KMS-11 (cell line): ENCODE measurements around the gene TSPAN5.

Source experiments
- H2AFZ ChIP-seq: fragments of 200-600 bp; sonication (generic); 2 replicates; pipeline ENCODE4 v1.6.1; 2016; ENCODE audit warnings: antibody characterized with exemption, mixed run types, low read depth
- H3K27ac ChIP-seq: fragments of 200-600 bp; sonication (generic); 2 replicates; pipeline ENCODE4 v1.6.1; 2016; ENCODE audit warnings: mild to moderate bottlenecking, mixed run types
- H3K27me3 ChIP-seq: fragments of 200-600 bp; sonication (generic); 2 replicates; pipeline ENCODE4 v1.6.1; 2017; ENCODE audit warnings: mild to moderate bottlenecking, low read depth, mixed run types, moderate library complexity; ENCODE audit not compliant: insufficient read depth
- H3K36me3 ChIP-seq: fragments of 200-600 bp; sonication (generic); 2 replicates; pipeline ENCODE4 v1.6.1; 2017; ENCODE audit warnings: mild to moderate bottlenecking, mixed run types; ENCODE audit not compliant: insufficient read depth
- H3K4me1 ChIP-seq: fragments of 200-600 bp; sonication (generic); 2 replicates; pipeline ENCODE4 v1.6.1; 2016; ENCODE audit warnings: mild to moderate bottlenecking, low read depth, mixed run types; ENCODE audit not compliant: poor library complexity, severe bottlenecking
- H3K4me2 ChIP-seq: fragments of 200-600 bp; sonication (generic); 2 replicates; pipeline ENCODE4 v1.7.0; 2016; ENCODE audit warnings: mild to moderate bottlenecking, mixed run types
- H3K4me3 ChIP-seq: fragments of 200-600 bp; sonication (generic); IDR thresholded peaks from 2 replicates; pipeline ENCODE4 v1.6.1; 2017; ENCODE audit warnings: low read depth, low read length, mixed read lengths; ENCODE audit not compliant: insufficient read depth
- H3K79me2 ChIP-seq: fragments of 200-600 bp; sonication (generic); 2 replicates; pipeline ENCODE4 v1.6.1; 2016; ENCODE audit warnings: low read depth, mixed run types; ENCODE audit not compliant: insufficient read depth
- H3K9ac ChIP-seq: fragments of 200-600 bp; sonication (generic); 2 replicates; pipeline ENCODE4 v1.6.1; 2016; ENCODE audit warnings: mild to moderate bottlenecking, mixed run types
- H4K20me1 ChIP-seq: fragments of 200-600 bp; sonication (generic); 2 replicates; pipeline ENCODE4 v1.6.1; 2016; ENCODE audit warnings: mild to moderate bottlenecking, mixed run types; ENCODE audit not compliant: insufficient read depth
- CTCF ChIP-seq: fragments of 200-600 bp; sonication (generic); conservative IDR thresholded peaks from 2 replicates; pipeline ENCODE4 v1.6.1; 2017; ENCODE audit warnings: low read depth, mild to moderate bottlenecking, antibody characterized with exemption, low read length, moderate library complexity, mixed read lengths

Gene TSPAN5

DNA sequence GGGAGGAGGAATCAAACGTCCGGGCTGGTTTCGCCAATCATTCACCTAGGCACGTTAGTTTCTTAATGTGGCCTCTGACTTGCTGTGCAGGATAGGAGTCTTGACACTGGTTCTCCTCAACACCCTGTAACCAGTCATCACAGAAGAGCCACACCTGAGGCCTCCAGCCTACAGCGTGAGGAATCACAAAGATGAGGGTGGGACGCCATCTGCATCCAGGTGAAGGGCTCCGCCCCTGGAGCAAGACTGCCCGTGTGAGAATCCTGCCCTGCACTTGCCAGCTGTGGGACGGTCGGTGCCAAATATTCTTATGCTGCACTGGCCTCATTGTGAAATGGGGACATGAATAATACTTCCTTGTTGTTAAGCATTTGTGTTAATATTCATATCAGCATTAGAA, 35.7 kb upstream of the TSPAN5 start:
- Histone ChIP-seq H4K20me1 (no peaks in the 10 kb centered on the region), H3K4me1 (no peaks in the 10 kb centered on the region), H3K4me2 (no peak overlapping the region), H3K4me3 (no peak overlapping the region), H3K27me3 (no peaks in the 10 kb centered on the region), H3K36me3 (no peaks in the 10 kb centered on the region), H3K9ac (no peak overlapping the region), H2AFZ (no peak overlapping the region), H3K79me2 (no peaks in the 10 kb centered on the region), H3K27ac (no peak overlapping the region)
- TF ChIP-seq CTCF: no peak

DNA sequence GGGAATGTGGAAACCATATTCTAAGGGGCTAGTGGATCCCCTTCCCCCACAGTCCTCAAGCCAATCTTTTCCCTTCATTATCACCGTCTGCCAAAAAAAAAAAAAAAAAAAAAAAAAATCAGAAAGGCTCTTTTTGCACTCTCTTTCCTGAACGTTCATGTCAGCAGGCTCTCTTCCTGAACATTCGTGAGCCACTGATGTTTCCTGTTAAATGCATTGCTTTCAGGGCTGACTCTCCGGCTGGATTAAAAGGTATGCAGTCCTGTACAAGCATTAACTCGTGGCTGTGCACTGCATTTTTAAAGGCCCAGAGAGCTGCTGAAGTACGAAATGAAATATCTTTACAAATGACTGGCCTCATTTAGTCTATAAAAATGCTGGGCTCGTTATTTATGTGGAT, 34.0 kb upstream of the TSPAN5 start:
- TF ChIP-seq CTCF: no peak
- H3K27me3 ChIP-seq: no peaks in the 10 kb centered on the region
- H4K20me1 ChIP-seq: no peaks in the 10 kb centered on the region
- no peaks in the 10 kb centered on the region for H3K79me2 ChIP-seq
- no peak overlapping the region for H2AFZ ChIP-seq
- H3K4me1 ChIP-seq: no peaks in the 10 kb centered on the region
- no peak overlapping the region for H3K4me3 ChIP-seq
- no peaks in the 10 kb centered on the region for H3K36me3 ChIP-seq
- H3K9ac ChIP-seq: no peak overlapping the region
- no peak overlapping the region for H3K4me2 ChIP-seq
- no peak overlapping the region for H3K27ac ChIP-seq

GRCh38 chr4:98691588-98691987, 33.2 kb upstream of the TSPAN5 start:
- H3K79me2 ChIP-seq: no peaks in the 10 kb centered on the region
- no peak overlapping the region for H3K27ac ChIP-seq
- TF ChIP-seq CTCF: no peak
- no peaks in the 10 kb centered on the region for H3K27me3 ChIP-seq
- no peaks in the 10 kb centered on the region for H3K4me1 ChIP-seq
- no peaks in the 10 kb centered on the region for H3K36me3 ChIP-seq
- H2AFZ ChIP-seq: no peak overlapping the region
- H3K9ac ChIP-seq: no peak overlapping the region
- no peaks in the 10 kb centered on the region for H4K20me1 ChIP-seq
- H3K4me2 ChIP-seq: no peak overlapping the region
- H3K4me3 ChIP-seq: no peak overlapping the region

DNA sequence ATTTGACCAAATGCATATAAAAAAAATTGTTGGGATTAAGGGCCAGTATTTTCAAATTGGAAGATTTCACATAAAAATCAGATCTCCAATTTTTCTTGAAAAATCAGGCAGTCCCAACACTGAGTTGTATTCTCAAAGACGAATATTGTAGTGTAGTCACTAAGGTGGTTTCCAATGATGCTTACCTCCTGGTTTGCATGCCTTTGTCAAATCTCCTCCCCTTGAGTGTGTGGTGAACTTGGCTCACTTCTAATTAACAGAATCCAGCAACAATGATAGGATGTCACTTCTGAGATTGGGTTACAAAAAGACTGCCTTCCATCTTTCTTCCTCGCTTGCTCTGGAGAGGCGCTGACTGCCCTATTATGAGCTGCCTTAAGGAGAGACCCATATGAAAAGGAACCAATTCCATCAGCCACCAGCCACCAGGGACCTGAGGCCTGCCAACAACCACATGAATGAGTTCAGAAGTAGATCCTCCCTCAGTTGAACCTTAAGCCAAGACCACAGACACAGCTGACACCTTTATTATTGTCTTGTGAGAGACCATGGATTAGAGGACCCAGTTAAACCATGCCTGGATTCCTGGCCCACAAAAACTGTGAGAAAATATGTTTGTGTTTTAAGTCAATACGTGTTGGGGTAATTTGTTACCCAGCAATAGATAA, 31.2 kb upstream of the TSPAN5 start:
- no peak for TF ChIP-seq CTCF
- Histone ChIP-seq H3K9ac (no peak overlapping the region), H3K79me2 (no peaks in the 10 kb centered on the region), H2AFZ (no peak overlapping the region), H3K27me3 (no peaks in the 10 kb centered on the region), H3K4me3 (no peak overlapping the region), H3K36me3 (no peaks in the 10 kb centered on the region), H4K20me1 (no peaks in the 10 kb centered on the region), H3K4me1 (no peaks in the 10 kb centered on the region), H3K27ac (no peak overlapping the region), H3K4me2 (no peak overlapping the region)
